ENCODE results near the gene EIF3F. TPM values are rescaled to one million over a fixed set of nuclear protein-coding genes. Genes with fewer than 3 reads are reported as not detected.
A peak's percentile ranks its signal among the peaks of the same experiment; 100 is the strongest.

Gene EIF3F
- total RNA-seq, 1 donor from 2014 or later, result 319 TPM

GRCh38 chr11:8011371-8011770 is 24.2 kb downstream of the EIF3F start:
- Histone ChIP-seq H3K9me3 (no peaks in the 10 kb centered on the region), H3K36me3 (no peaks in the 10 kb centered on the region), H3K4me3 (no peak overlapping the region), H3K27me3 (no peaks in the 10 kb centered on the region), H3K27ac (no peak overlapping the region), H3K4me1 (no peaks in the 10 kb centered on the region)
- TF ChIP-seq CTCF (IDR thresholded peaks at IDR 0.05), result no peak
- intact Hi-C loops (cut with DNase I), result no loop called here
- DNase-seq (ENCODE audit: low spot score in 2 of 2), result no peak

DNA sequence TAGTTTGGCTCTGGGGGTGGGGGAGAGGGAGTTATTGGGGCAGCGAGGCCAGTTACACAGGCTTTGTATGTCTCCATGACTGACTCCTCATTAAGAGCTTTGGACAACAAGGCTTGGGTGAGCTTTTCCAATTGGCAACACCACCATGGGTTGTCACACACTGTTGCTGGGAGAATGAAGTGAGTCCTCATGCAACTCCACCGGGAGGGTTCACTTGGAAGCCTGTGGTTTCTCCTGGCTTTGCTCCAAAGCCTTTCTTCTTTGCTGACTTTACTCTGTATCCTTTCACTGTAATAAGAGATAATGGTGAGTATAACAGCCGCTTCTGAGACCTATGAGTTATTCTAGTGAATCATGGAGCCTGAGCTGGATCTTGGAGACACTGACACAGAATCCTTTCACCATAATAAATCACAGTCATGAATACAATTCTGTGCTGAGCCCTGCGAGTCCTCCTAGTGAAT is 24.9 kb downstream of the EIF3F start:
- no peak overlapping the region for H3K4me3 ChIP-seq
- peak in 1 of 2 donors; percentile 58 for DNase-seq (ENCODE audit: low spot score in 2 of 2)

GRCh38 chr11:8013833-8014232 is 26.7 kb downstream of the EIF3F start:
- H3K4me3 ChIP-seq, result no peak overlapping the region
- intact Hi-C loops (cut with DNase I), result no loop called here
- no peaks in the 10 kb centered on the region for H3K9me3 ChIP-seq
- TF ChIP-seq CTCF (IDR thresholded peaks at IDR 0.05), result no peak
- no peaks in the 10 kb centered on the region for H3K27me3 ChIP-seq
- H3K27ac ChIP-seq, result no peak overlapping the region
- DNase-seq (ENCODE audit: low spot score in 2 of 2), result peak in 1 of 2 donors; percentile 42
- peaks cover 0 to 3% of the 10 kb centered on the region in 2 donors for H3K4me1 ChIP-seq
- H3K36me3 ChIP-seq, result no peaks in the 10 kb centered on the region

More for the DNA sequence above, 24.9 kb downstream of the EIF3F start:
- intact Hi-C loops (cut with DNase I), result no loop called here
- H3K27ac ChIP-seq, result no peak overlapping the region
- no peaks in the 10 kb centered on the region for H3K4me1 ChIP-seq
- H3K27me3 ChIP-seq, result no peaks in the 10 kb centered on the region
- TF ChIP-seq CTCF (IDR thresholded peaks at IDR 0.05), result no peak
- H3K36me3 ChIP-seq, result no peaks in the 10 kb centered on the region
- H3K9me3 ChIP-seq, result no peaks in the 10 kb centered on the region

DNA sequence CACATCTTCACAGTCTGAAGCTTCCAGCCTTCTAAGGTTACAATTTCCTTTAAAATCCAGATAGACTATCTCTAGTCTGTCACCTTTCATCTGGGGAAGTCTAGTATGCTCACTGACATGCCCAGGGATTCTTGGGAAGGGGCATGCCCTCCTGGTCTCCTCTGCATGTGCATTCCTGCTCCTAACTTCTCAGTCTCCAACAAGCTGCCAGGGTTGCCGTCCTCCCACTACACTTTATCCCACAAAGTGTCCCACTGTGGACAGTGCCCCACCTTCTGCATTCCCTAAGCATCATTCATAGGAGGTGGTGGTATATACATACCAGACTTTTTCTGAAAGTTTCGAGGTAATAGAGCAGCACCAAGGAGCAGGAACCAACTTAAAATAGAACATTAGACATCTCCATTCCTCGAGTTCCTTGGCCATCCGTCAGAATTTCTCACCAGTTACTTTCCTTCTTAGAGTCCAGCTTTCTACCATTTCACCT is 28.7 kb downstream of the EIF3F start:
- peak in 1 of 2 donors; percentile 34 for DNase-seq (ENCODE audit: low spot score in 2 of 2)
- H3K27me3 ChIP-seq, result no peaks in the 10 kb centered on the region
- intact Hi-C loops (cut with DNase I), result loop anchor here (5.0 kb wide), 1 partner anchor 67 kb away; the partner anchor contains the start of gene TUB
- TF ChIP-seq CTCF (IDR thresholded peaks at IDR 0.05), result no peak
- H3K9me3 ChIP-seq, result no peaks in the 10 kb centered on the region
- H3K4me1 ChIP-seq, result peaks cover 3 to 5% of the 10 kb centered on the region in 2 donors
- H3K27ac ChIP-seq, result no peak overlapping the region
- H3K36me3 ChIP-seq, result no peaks in the 10 kb centered on the region
- no peak overlapping the region for H3K4me3 ChIP-seq

DNA sequence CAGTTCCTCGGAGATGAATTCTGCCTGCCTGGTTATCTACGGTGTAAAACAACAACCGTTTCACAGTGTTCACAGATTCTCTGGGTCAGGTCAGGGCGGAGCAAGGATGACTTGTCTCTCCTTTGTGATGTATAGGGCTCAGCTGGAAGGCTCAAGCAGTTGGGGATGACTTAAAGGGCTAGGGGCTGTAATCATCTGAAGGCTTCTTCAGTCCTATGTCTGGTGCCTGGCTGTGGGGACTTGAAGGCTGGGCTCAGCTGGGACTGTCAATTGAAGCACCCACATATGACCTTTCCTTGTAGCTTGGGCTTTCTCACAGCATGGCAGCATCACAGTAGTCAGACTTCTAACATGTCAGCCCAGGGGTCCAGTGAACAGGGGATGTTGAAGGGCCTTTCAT is 29.3 kb downstream of the EIF3F start:
- no peak overlapping the region for H3K4me3 ChIP-seq
- H3K4me1 ChIP-seq, result peaks cover 3 to 5% of the 10 kb centered on the region in 2 donors
- peak in 1 of 2 donors; percentile 42 for DNase-seq (ENCODE audit: low spot score in 2 of 2)
- TF ChIP-seq CTCF (IDR thresholded peaks at IDR 0.05), result no peak
- H3K9me3 ChIP-seq, result no peaks in the 10 kb centered on the region
- H3K36me3 ChIP-seq, result no peaks in the 10 kb centered on the region
- H3K27me3 ChIP-seq, result no peaks in the 10 kb centered on the region
- intact Hi-C loops (cut with DNase I), result loop anchor here (5.0 kb wide), 1 partner anchor 66 kb away; the partner anchor contains the start of gene TUB
- H3K27ac ChIP-seq, result no peak overlapping the region

Measured in ascending aorta (tissue), 2 donors.